Adipocyte (in vitro differentiated cells): ENCODE results near the gene LBHD2.

Experiments used
- DNase-seq: peaks from one replicate; pipeline ENCODE4 v3.0.0-alpha.2; 2015; ENCODE audit warnings: low read depth
- H3K27me3 ChIP-seq: replicated peaks from 2 replicates; pipeline ENCODE4 v1.7.0; 2013; ENCODE audit warnings: mild to moderate bottlenecking, low read length, moderate library complexity; ENCODE audit not compliant: control insufficient read depth, insufficient read depth
- H3K36me3 ChIP-seq: 2 replicates; pipeline ENCODE4 v1.7.0; 2013; ENCODE audit warnings: low read length, mild to moderate bottlenecking, moderate library complexity; ENCODE audit not compliant: control insufficient read depth, insufficient read depth, severe bottlenecking
- H3K4me1 ChIP-seq: 2 replicates; pipeline ENCODE4 v1.7.0; 2013; ENCODE audit warnings: mild to moderate bottlenecking, low read length, moderate library complexity; ENCODE audit not compliant: control insufficient read depth, insufficient read depth
- H3K4me3 ChIP-seq: 2 replicates; pipeline ENCODE4 v1.7.0; 2013; ENCODE audit warnings: mild to moderate bottlenecking, low read length, moderate library complexity
- H3K9ac ChIP-seq: 2 replicates; pipeline ENCODE4 v1.7.0; 2013; ENCODE audit warnings: mild to moderate bottlenecking, low read length, moderate library complexity
- H3K9me3 ChIP-seq: 2 replicates; pipeline ENCODE4 v1.7.0; 2013; ENCODE audit warnings: mild to moderate bottlenecking, low read length, moderate library complexity; ENCODE audit not compliant: control insufficient read depth

LBHD2 gene

DNA sequence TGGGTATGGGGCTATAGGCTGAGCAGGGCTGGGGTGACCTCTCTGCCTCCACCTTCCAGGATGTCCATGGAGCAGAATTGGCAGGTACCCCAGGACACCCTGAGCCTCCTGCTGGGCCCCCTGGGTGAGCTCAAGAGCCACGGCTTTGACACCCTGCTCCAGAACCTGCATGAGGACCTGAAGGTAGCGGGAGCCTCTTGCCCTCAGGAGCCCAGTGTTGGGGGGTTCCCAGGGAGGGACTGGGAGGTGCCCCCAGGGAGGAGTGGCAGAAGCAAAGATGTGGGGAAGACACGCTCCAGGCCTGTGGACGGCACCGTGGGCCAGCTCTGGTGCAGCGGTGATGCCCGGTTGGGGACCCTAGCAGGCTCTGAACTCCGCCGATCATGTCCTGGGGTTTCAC, 47.6 kb downstream of the LBHD2 start:
- H3K36me3 ChIP-seq, result peaks cover 70% of the 10 kb centered on the region
- peaks cover 26% of the 10 kb centered on the region for H3K4me1 ChIP-seq
- no peak overlapping the region for H3K9ac ChIP-seq
- H3K27me3 ChIP-seq, result no peaks in the 10 kb centered on the region
- no peaks in the 10 kb centered on the region for H3K9me3 ChIP-seq
- no peak overlapping the region for H3K4me3 ChIP-seq
- no peak for DNase-seq

GRCh38 chr14:103132381-103133209, 48.6 kb downstream of the LBHD2 start:
- DNase-seq, result no peak
- Histone ChIP-seq H3K9me3 (no peaks in the 10 kb centered on the region), H3K36me3 (peaks cover 66% of the 10 kb centered on the region), H3K9ac (no peak overlapping the region), H3K4me3 (no peak overlapping the region), H3K4me1 (peaks cover 29% of the 10 kb centered on the region), H3K27me3 (no peaks in the 10 kb centered on the region)

DNA sequence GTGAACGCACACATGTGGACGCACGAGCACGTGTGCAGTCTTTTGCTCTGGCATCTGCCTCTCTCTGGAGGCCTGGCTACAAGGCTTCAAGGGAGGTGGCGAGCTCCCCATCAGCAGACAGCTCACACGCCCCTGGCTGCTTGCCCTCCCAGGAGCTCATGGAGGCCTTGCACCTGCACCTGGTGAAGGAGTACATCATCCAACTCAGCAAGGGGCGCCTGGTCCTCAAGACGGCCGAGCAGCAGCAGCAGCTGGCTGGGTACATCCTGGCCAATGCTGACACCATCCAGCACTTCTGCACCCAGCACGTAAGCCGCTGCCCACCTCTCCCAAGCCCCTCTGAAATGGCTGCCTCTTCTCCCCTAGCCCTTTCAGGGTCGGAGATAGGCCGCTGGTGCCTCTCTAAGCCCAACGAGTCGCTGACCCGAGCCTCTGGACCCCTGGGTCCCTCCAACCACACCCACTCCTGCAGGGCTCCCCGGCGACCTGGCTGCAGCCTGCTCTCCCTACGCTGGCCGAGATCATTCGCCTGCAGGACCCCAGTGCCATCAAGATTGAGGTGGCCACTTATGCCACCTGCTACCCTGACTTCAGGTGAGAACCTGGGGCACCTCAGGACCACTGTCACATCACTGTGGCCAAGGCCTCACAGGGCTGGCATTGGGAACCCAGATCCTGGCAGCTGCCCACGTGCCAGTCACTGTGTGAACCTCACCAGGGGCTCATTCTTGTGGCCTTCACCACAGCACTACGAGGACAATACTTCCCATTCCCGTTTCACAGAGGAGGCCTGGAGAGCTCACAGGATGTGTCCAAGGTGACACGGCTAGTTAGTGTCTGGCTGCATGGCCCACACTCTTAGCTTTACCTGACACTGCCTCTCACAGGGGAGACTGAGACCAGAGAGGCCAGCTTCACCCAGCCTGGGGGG, 49.5 kb downstream of the LBHD2 start:
- H3K9me3 ChIP-seq, result no peaks in the 10 kb centered on the region
- H3K4me1 ChIP-seq, result peaks cover 21% of the 10 kb centered on the region
- no peaks in the 10 kb centered on the region for H3K27me3 ChIP-seq
- H3K9ac ChIP-seq, result no peak overlapping the region
- DNase-seq, result no peak
- peaks cover 66% of the 10 kb centered on the region for H3K36me3 ChIP-seq
- H3K4me3 ChIP-seq, result no peak overlapping the region

- no peaks in the 10 kb centered on the region for H3K27me3 ChIP-seq
- no peak for DNase-seq
- H3K4me1 ChIP-seq, result peaks cover 15% of the 10 kb centered on the region
- no peak overlapping the region for H3K4me3 ChIP-seq
- H3K36me3 ChIP-seq, result peaks cover 66% of the 10 kb centered on the region
- H3K9ac ChIP-seq, result no peak overlapping the region
- no peaks in the 10 kb centered on the region for H3K9me3 ChIP-seq
Observed at GRCh38 chr14:103134405-103134804, 50.4 kb downstream of the LBHD2 start.

- Histone ChIP-seq H3K36me3 (peaks cover 61% of the 10 kb centered on the region), H3K4me3 (no peak overlapping the region), H3K9ac (no peak overlapping the region), H3K9me3 (no peaks in the 10 kb centered on the region), H3K27me3 (no peaks in the 10 kb centered on the region), H3K4me1 (peaks cover 15% of the 10 kb centered on the region)
- no peak for DNase-seq
Observed at GRCh38 chr14:103134919-103135318, 50.9 kb downstream of the LBHD2 start.

DNA sequence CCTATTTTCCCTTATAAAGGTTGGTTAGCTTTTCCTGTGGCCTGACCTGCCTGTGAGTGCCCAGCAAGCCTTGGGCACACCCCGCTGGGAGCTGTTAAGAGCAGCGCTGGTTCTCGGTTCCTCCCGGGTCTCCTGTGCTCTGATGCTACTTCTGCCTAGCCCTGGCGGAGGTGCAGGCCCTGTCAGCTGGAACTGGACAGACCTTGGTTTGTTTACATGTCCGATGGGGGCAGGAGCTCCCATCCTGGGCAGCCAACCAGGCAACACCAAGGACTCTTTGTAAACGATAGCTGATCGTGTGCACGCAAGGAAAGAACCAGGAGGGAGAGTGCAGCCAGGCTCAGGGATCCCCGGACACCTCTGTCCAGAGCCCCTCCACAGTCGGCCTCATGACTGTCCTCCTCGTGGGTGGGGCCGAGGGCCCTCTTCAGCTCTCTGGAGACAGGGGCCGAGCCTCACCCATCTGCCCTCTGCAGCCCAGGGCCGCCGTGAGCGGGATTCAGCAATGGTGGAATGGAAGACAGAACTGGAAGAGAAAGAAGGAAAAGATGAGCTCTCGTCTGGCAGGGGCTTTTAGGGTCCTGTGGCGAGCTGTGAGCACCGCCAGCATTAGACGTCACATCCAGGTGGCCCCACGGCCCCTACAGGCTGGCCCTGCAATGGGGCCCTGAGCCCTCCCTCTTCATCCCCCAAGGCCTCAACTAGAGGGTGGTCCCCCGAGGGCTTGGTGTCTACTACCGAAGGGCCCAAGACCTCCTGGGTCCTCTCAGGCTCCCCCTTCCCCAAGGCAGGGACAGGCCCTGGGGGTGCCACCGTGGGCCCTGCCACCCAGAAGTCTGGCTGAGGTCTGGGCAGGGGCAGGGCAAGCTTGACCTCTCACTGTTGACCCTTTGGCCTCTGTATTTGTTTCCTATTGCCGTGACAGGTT, 51.6 kb downstream of the LBHD2 start:
- H3K4me1 ChIP-seq, result peaks cover 15% of the 10 kb centered on the region
- no peak overlapping the region for H3K4me3 ChIP-seq
- H3K27me3 ChIP-seq, result no peaks in the 10 kb centered on the region
- H3K36me3 ChIP-seq, result peaks cover 54% of the 10 kb centered on the region
- no peaks in the 10 kb centered on the region for H3K9me3 ChIP-seq
- H3K9ac ChIP-seq, result peak overlapping the region; percentile 79
- no peak for DNase-seq

- DNase-seq, result peak; percentile 66
- H3K9me3 ChIP-seq, result no peaks in the 10 kb centered on the region
Observed at GRCh38 chr14:103136388-103137271, 52.6 kb downstream of the LBHD2 start.

DNA sequence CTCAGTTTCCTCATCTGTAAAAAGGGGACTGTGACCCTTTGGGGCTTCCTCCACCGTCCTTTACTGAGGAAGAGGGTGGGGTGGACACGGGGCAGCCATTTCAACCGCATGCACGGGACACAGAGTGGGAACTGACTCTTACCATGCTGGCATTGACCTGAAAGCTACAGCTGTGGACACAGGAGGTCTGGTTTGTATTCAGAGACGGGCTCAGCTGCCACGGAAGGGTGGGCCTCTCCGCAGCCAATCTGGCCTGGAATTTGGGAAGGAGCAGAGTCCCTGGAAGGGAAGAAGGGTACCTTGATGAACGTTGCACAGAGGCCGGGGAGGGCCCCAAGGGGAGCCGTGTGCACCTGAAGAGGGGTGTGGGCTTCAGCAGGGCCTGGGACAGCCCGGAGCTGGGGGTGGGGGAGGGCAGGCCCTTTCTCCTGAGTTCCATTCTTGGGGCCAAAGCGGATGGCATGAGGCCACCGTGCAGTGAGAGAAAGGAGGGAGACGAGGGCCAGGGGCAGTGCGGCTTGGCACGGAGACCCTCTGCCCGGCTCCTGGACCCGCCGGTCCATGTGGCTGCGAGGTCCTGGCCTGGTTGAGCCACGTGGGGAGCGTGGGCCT, 53.8 kb downstream of the LBHD2 start:
- Histone ChIP-seq H3K27me3 (peaks cover 4% of the 10 kb centered on the region), H3K36me3 (peaks cover 32% of the 10 kb centered on the region), H3K9me3 (no peaks in the 10 kb centered on the region), H3K9ac (peak overlapping the region; percentile 12), H3K4me1 (peaks cover 15% of the 10 kb centered on the region), H3K4me3 (no peak overlapping the region)
- no peak for DNase-seq

More at GRCh38 chr14:103136388-103137271, 52.6 kb downstream of the LBHD2 start:
- Histone ChIP-seq H3K36me3 (peaks cover 44% of the 10 kb centered on the region), H3K4me3 (peak overlapping the region; percentile 47), H3K4me1 (peaks cover 15% of the 10 kb centered on the region), H3K27me3 (no peaks in the 10 kb centered on the region), H3K9ac (peak overlapping the region; percentile 79)

- DNase-seq, result no peak
- H3K4me3 ChIP-seq, result no peak overlapping the region
- peaks cover 19% of the 10 kb centered on the region for H3K4me1 ChIP-seq
- H3K9me3 ChIP-seq, result no peaks in the 10 kb centered on the region
- H3K27me3 ChIP-seq, result peaks cover 4% of the 10 kb centered on the region
- peaks cover 25% of the 10 kb centered on the region for H3K36me3 ChIP-seq
- no peak overlapping the region for H3K9ac ChIP-seq
Observed at GRCh38 chr14:103138301-103139131, 54.5 kb downstream of the LBHD2 start.
